Fibroblast of the conjunctiva (primary cell): ENCODE data around the gene GPRC5D.

Experiments
- DNase-seq: peaks from one replicate; pipeline ENCODE4 v3.0.0-alpha.2; 2010; ENCODE audit warnings: low read depth

Gene GPRC5D

GRCh38 chr12:12936983-12937491 is 14.9 kb downstream of the GPRC5D start:
- DNase-seq = no peak

GRCh38 chr12:12934556-12934955 is 17.4 kb downstream of the GPRC5D start:
- no peak for DNase-seq

GRCh38 chr12:12933742-12934141 is 18.2 kb downstream of the GPRC5D start:
- no peak for DNase-seq

- no peak for DNase-seq
Observed at GRCh38 chr12:12930633-12931219, 21.2 kb downstream of the GPRC5D start.

GRCh38 chr12:12929696-12930095 is 22.3 kb downstream of the GPRC5D start:
- no peak for DNase-seq

GRCh38 chr12:12927211-12928079 is 24.5 kb downstream of the GPRC5D start:
- DNase-seq = peak; percentile 32

- DNase-seq = no peak
Observed at GRCh38 chr12:12926571-12927071, 25.3 kb downstream of the GPRC5D start.

GRCh38 chr12:12925388-12925787 is 26.6 kb downstream of the GPRC5D start:
- no peak for DNase-seq

- DNase-seq = no peak
Observed at GRCh38 chr12:12924169-12924568, 27.8 kb downstream of the GPRC5D start.

- DNase-seq = no peak
Observed at GRCh38 chr12:12922978-12923377, 29.0 kb downstream of the GPRC5D start.

- peak; percentile 49 for DNase-seq
Observed at GRCh38 chr12:12922191-12922616, 29.8 kb downstream of the GPRC5D start.

- no peak for DNase-seq
Observed at GRCh38 chr12:12919666-12920435, 32.1 kb downstream of the GPRC5D start.

GRCh38 chr12:12918781-12919389 is 33.1 kb downstream of the GPRC5D start:
- DNase-seq = no peak

GRCh38 chr12:12917517-12917916 is 34.5 kb downstream of the GPRC5D start:
- no peak for DNase-seq

- peak; percentile 75 for DNase-seq
Observed at GRCh38 chr12:12916135-12916944, 35.6 kb downstream of the GPRC5D start.

GRCh38 chr12:12915656-12916055 is 36.3 kb downstream of the GPRC5D start:
- DNase-seq = no peak

GRCh38 chr12:12912711-12913110 is 39.3 kb downstream of the GPRC5D start:
- no peak for DNase-seq

- no peak for DNase-seq
Observed at GRCh38 chr12:12909995-12910420, 42.0 kb downstream of the GPRC5D start.

- no peak for DNase-seq
Observed at GRCh38 chr12:12909228-12909994, 42.6 kb downstream of the GPRC5D start.

GRCh38 chr12:12908711-12909110 is 43.3 kb downstream of the GPRC5D start:
- no peak for DNase-seq
